Osteocyte (in vitro differentiated cells): ENCODE measurements around the gene PIGU. TPM values are rescaled to one million over a fixed set of nuclear protein-coding genes. Genes with fewer than 3 reads are reported as not detected.

Experiments
- DNase-seq: peaks from one replicate; pipeline ENCODE4 v3.0.0; 2021; ENCODE audit warnings: mixed read lengths; ENCODE audit not compliant: unreplicated experiment; ENCODE audit errors: extremely low spot score
- H3K27ac Mint-ChIP-seq: one replicate; pipeline ENCODE4 v1.8.0; 2021; ENCODE audit warnings: mild to moderate bottlenecking, mixed read lengths; ENCODE audit not compliant: unreplicated experiment
- H3K27me3 Mint-ChIP-seq: one replicate; pipeline ENCODE4 v1.8.0; 2021; ENCODE audit warnings: mixed read lengths; ENCODE audit not compliant: unreplicated experiment
- H3K36me3 Mint-ChIP-seq: one replicate; pipeline ENCODE4 v1.8.0; 2021; ENCODE audit warnings: mixed read lengths; ENCODE audit not compliant: unreplicated experiment
- H3K4me1 Mint-ChIP-seq: one replicate; pipeline ENCODE4 v1.8.0; 2021; ENCODE audit warnings: mixed read lengths; ENCODE audit not compliant: unreplicated experiment
- H3K4me3 Mint-ChIP-seq: one replicate; pipeline ENCODE4 v1.8.0; 2021; ENCODE audit warnings: mild to moderate bottlenecking, moderate library complexity, mixed read lengths; ENCODE audit not compliant: unreplicated experiment
- H3K9me3 Mint-ChIP-seq: one replicate; pipeline ENCODE4 v1.8.0; 2021; ENCODE audit warnings: mixed read lengths; ENCODE audit not compliant: unreplicated experiment
- CTCF ChIP-seq: fragments of 200-600 bp; sonication (generic); IDR thresholded peaks from 2 replicates; pipeline ENCODE4 v1.5.0; 2021; ENCODE audit warnings: antibody characterized with exemption, mild to moderate bottlenecking, moderate library complexity
- total RNA-seq: library from RNA; stranded (reverse); gene quantifications from 2 replicates; pipeline ENCODE4 v1.2.1, GENCODE V29; 2021

Gene PIGU
- total RNA-seq, 1 donor from 2014 or later, result 15.5 TPM

GRCh38 chr20:34535301-34535840, 141.5 kb downstream of the PIGU start:
- no peak overlapping the region for H3K27ac Mint-ChIP-seq
- no peak for TF ChIP-seq CTCF
- H3K9me3 Mint-ChIP-seq, result no peaks in the 10 kb centered on the region
- H3K4me1 Mint-ChIP-seq, result no peaks in the 10 kb centered on the region
- no peaks in the 10 kb centered on the region for H3K27me3 Mint-ChIP-seq
- no peak overlapping the region for H3K4me3 Mint-ChIP-seq
- no peak for DNase-seq
- H3K36me3 Mint-ChIP-seq, result peaks cover 39% of the 10 kb centered on the region

- Mint-ChIP-seq H3K9me3 (no peaks in the 10 kb centered on the region), H3K36me3 (peaks cover 36% of the 10 kb centered on the region), H3K4me1 (no peaks in the 10 kb centered on the region), H3K27me3 (no peaks in the 10 kb centered on the region), H3K27ac (no peak overlapping the region), H3K4me3 (no peak overlapping the region)
- no peak for DNase-seq
- no peak for TF ChIP-seq CTCF
These were observed 142.3 kb downstream of the PIGU start for GRCh38 chr20:34534391-34535165.

GRCh38 chr20:34532756-34533155, 144.1 kb downstream of the PIGU start:
- Mint-ChIP-seq H3K4me3 (no peak overlapping the region), H3K4me1 (no peaks in the 10 kb centered on the region), H3K27me3 (no peaks in the 10 kb centered on the region), H3K27ac (no peak overlapping the region), H3K36me3 (peaks cover 42% of the 10 kb centered on the region), H3K9me3 (no peaks in the 10 kb centered on the region)
- TF ChIP-seq CTCF, result no peak
- DNase-seq, result no peak

DNA sequence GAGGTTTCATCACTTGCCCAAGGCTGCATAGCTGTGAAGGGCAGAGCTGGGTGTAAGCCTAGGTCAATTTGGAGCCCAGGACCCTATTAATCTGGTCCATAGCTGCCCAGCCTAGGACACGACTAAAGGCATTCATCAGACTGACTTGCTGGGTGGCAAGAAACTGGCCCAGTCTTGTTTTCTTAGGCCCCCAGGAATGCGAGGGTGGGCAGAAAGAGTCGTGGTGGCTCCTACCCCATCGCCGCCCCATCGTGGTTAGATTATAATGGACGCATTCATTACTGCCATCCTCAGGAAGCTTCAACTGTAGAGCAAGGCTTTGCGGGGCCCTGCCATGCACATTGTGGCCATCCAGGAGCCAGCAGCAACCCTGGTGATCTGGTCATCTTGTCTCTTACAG, 144.6 kb downstream of the PIGU start:
- no peaks in the 10 kb centered on the region for H3K27me3 Mint-ChIP-seq
- DNase-seq, result no peak
- H3K27ac Mint-ChIP-seq, result no peak overlapping the region
- no peaks in the 10 kb centered on the region for H3K4me1 Mint-ChIP-seq
- H3K36me3 Mint-ChIP-seq, result peaks cover 40% of the 10 kb centered on the region
- H3K4me3 Mint-ChIP-seq, result no peak overlapping the region
- no peaks in the 10 kb centered on the region for H3K9me3 Mint-ChIP-seq
- no peak for TF ChIP-seq CTCF

- DNase-seq, result no peak
- Mint-ChIP-seq H3K9me3 (no peaks in the 10 kb centered on the region), H3K4me1 (peaks cover 4% of the 10 kb centered on the region), H3K4me3 (no peak overlapping the region), H3K27me3 (no peaks in the 10 kb centered on the region), H3K36me3 (peaks cover 38% of the 10 kb centered on the region), H3K27ac (no peak overlapping the region)
- no peak for TF ChIP-seq CTCF
These were observed 145.2 kb downstream of the PIGU start for GRCh38 chr20:34531608-34532265.
